ENCODE data around the gene PRKCH. TPM values are rescaled to one million over a fixed set of nuclear protein-coding genes. Genes with fewer than 3 reads are reported as not detected.

Gene PRKCH
- total and polyA plus RNA-seq, 2 donors (not counting 3 experiments of a cell fraction or from before 2014, with no cell fraction given) = 97.7 to 103 TPM

GRCh38 chr14:61491876-61492434 is 170.6 kb downstream of the PRKCH start:
- Histone ChIP-seq H2AFZ (ENCODE audit: low read depth, low read length) (no peak overlapping the region), H3K27ac (ENCODE audit: insufficient read depth, low read depth, low read length) (peak overlapping the region; percentile 22), H3K27me3 (ENCODE audit: control insufficient read depth in 2 of 2, insufficient read depth in 2 of 2, low read length in 2 of 2) (no peaks in the 10 kb centered on the region), H3K9me1 (replicated peaks; ENCODE audit: control insufficient read depth, extremely low read depth, insufficient read depth, low read length) (no peaks in the 10 kb centered on the region), H3K4me2 (ENCODE audit: insufficient read depth, low read length) (no peak overlapping the region), H3K4me1 (ENCODE audit: control insufficient read depth, extremely low read depth, insufficient read depth, low read length) (peaks cover 18% of the 10 kb centered on the region), H3K36me3 (ENCODE audit: control insufficient read depth in 2 of 2, extremely low read depth in 1 of 2, insufficient read depth in 2 of 2, low read length in 2 of 2) (peaks cover 9 to 12% of the 10 kb centered on the region in 2 experiments), H3K4me3 (replicated peaks in 1 of 3; ENCODE audit: insufficient read depth in 1 of 3, low read depth in 1 of 3, low read length in 3 of 3) (no peak overlapping the region), H3K79me2 (ENCODE audit: control insufficient read depth, insufficient read depth, low read length) (no peaks in the 10 kb centered on the region), H3K9ac (replicated peaks; ENCODE audit: extremely low read depth, insufficient read depth, low read length) (no peak overlapping the region), H3K9me3 (replicated peaks; ENCODE audit: control insufficient read depth, insufficient read depth, low read length) (no peaks in the 10 kb centered on the region), H4K20me1 (replicated peaks; ENCODE audit: control insufficient read depth, extremely low read depth, insufficient read depth, low read length) (no peaks in the 10 kb centered on the region)
- FAIRE-seq = no peak
- TF ChIP-seq MAX (IDR thresholded peaks at IDR 0.05; ENCODE audit: insufficient read depth, insufficient read length) (no peak), EZH2 (IDR thresholded peaks at IDR 0.05; ENCODE audit: borderline replicate concordance, low read depth, low read length, severe bottlenecking) (no peak), MYC (IDR thresholded peaks at IDR 0.05; ENCODE audit: low read depth, low read length) (no peak), JUN (IDR thresholded peaks at IDR 0.05; ENCODE audit: borderline replicate concordance, insufficient read depth, insufficient read length, low read depth) (no peak), POLR2AphosphoS5 (IDR thresholded peaks at IDR 0.05; ENCODE audit: insufficient read depth, low read depth, low read length) (no peak), FOS (IDR thresholded peaks at IDR 0.05; ENCODE audit: borderline replicate concordance, insufficient read depth, low read length) (no peak), POLR2A (IDR thresholded peaks at IDR 0.05; ENCODE audit: low read depth, low read length) (no peak), GATA2 (IDR thresholded peaks at IDR 0.05; ENCODE audit: insufficient read depth, insufficient read length, low read depth, low read length) (no peak)
- TF ChIP-seq, protein P1, sequence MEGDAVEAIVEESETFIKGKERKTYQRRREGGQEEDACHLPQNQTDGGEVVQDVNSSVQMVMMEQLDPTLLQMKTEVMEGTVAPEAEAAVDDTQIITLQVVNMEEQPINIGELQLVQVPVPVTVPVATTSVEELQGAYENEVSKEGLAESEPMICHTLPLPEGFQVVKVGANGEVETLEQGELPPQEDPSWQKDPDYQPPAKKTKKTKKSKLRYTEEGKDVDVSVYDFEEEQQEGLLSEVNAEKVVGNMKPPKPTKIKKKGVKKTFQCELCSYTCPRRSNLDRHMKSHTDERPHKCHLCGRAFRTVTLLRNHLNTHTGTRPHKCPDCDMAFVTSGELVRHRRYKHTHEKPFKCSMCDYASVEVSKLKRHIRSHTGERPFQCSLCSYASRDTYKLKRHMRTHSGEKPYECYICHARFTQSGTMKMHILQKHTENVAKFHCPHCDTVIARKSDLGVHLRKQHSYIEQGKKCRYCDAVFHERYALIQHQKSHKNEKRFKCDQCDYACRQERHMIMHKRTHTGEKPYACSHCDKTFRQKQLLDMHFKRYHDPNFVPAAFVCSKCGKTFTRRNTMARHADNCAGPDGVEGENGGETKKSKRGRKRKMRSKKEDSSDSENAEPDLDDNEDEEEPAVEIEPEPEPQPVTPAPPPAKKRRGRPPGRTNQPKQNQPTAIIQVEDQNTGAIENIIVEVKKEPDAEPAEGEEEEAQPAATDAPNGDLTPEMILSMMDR (IDR thresholded peaks at IDR 0.05; ENCODE audit: extremely low read depth in 1 of 2, insufficient read depth in 1 of 2, low read depth in 1 of 2, low read length in 2 of 2) = no peak
- intact Hi-C loops (cut with micrococcal nuclease) (no loop called here), dilution Hi-C loops (cut with MboI; ENCODE audit: extremely low pct_ligation_motif_present, low sequenced_read_pairs) (no loop called here)
- DNase-seq (ENCODE audit: low read depth, low spot score) = peak; percentile 33
- ChIA-PET CTCF (interaction anchor here (0.9 to 2.1 kb wide), 3 partner anchors 10 to 345 kb away, joined by 3 to 6 read pairs (median 4); no protein-coding TSS in a partner anchor), POLR2A (no interaction called here)
- no TSS peak for BruUV-seq (replicated peaks)
